Hindlimb muscle (tissue), 1 donor: ENCODE measurements around the gene C1orf198. TPM values are rescaled to one million over a fixed set of nuclear protein-coding genes. Genes with fewer than 3 reads are reported as not detected.
"Not testable (repeated sequence)": the region's sequence is repeated elsewhere in the genome, so short reads cannot be mapped to it uniquely, and the experiment has no call there.

ENCODE experiments used
- DNase-seq: peaks from one replicate; pipeline ENCODE4 v3.0.0-alpha.2; 2013
- polyA plus RNA-seq: library from polyadenylated mRNA; unstranded; fragments of 120-200 nt; gene quantifications from one replicate; pipeline ENCODE4 v1.2.1, GENCODE V29; 2013; ENCODE audit not compliant: insufficient read length

The C1orf198 gene
- polyA plus RNA-seq, 1 donor = 63.2 TPM

DNA sequence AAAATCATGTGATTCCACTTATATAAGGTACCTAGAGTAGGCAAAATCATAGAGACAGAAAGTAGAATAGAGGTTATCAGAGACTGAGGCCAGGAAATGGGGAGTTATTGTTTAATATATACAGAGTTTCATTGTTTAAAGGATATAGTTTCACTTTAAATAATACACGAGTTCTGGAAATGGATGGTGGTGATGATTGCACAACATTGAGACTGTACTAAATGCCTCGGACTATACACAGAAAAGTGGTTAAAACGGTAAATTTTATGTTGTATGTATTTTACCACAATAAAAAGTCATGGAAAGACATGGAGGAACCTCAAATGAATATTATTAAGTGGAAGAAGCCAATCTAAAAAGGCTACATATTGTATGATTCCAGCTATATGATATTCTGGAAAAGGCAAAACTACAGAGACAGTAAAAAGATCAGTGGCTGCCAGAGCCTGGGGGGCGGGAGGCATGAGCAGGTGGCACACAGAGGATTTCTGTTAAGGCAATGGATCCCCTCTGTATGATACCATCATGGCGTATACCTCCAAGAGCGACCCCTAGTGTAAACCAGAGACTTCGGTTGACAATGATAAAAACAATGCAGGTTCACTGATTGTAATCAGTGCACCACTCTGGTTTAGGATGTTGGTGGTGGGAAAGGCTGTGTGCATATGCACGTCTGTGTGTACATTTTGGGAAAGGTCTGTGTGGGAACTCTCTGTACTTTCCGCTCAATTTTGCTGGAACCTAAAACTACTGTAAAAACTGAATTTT lies 7.5 kb downstream of the C1orf198 start:
- DNase-seq = no peak

DNA sequence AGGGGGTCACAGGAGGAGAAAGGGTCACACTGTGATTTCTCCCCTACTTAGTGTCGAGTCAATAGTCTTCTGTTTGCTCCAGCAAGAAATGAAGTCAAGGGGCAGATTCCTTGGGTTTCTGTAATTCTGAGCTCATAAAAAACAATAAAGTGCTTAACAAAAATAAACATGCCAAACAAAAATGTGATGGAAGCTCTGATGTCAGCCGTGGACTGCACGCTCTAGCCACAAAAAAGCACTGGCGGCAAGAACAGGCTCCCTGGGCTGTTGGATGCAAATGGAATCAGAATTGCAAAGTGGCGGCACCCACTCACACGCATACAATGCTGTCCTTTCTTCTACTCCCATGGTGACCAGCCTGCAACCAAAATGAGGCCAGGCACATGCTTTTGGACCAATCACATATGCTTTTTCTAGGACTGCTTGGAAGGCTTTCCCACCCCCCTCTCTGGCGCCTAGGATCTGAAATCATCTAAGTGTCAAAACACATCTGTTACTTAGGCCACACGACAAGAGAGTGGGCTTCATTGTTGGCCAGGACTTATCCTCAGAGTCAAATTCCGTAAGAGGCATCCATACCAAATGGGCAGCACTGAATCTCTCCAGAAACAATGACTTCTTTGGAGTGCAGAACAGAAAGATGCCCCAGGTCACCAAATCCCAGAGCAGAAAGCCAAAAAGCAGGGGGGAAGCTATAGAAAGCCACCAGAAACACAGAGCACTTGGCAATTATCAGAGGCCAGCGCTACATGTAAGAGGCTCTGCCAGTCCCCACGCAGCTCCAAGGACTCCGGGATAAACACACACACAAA lies 9.2 kb downstream of the C1orf198 start:
- no peak for DNase-seq

DNA sequence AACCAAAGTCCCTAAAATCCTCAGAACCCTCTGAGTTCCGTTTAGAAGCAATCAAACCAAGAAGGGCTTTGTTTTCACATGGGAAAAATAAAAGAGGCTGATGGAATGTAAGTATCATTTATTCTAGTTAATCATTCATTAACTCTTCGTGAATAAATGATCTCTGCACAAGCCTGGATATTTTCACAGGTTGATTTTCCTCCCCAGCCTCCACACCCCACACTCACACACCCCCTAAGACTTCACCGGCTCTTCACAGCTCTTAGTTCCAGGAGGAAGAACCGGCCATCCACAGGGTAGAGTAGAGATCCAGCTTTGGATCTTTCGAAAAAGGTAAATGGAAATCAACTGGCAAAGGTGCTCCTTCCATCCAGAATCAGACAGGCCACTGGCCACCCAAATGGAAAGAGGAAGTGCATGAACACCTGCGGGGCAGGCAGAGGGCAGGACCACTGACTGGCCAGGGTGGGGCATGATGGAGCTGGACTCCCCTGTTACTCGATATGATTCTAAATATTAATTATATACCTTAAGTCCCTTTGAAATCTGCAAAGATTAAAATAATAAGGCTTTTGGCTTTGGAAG lies 10.0 kb downstream of the C1orf198 start:
- DNase-seq = no peak

DNA sequence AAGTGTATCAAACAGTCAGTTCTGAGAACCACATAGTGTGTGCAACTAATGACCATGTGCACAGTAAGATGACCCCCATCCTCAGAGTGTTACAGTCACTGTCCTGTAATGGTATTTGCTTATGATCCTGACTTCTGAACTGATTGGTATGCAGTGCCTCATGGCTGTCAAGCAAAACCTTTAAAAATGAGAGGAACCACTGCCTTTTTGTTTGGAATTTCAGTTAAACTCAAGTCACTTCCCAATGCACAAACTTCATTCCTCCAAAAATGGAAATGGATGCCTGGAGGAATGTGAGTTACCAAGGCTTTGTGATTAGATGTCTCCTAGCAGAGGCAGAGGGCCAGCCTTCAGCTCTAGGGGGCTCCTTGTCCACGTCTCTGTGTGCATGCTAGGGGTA lies 10.5 kb downstream of the C1orf198 start:
- no peak for DNase-seq

DNA sequence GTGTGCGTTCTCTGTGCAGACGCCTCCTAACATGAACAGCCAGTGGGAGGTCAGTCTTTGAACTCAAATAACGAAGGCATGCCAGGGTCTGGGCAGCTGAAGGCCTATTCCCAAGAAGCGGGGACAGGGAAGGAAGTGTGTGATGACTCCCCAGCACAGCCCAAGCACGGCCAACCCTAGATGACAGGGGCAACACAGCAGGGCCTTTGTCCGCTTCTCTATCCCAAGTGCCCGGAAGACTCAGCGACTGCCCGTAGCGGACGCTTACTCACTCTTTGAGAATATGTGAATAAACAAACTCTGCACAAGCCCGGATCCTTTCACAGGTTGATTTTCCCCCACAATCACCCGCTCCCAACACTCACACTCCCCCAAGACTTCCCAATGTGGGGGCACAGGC lies 11.2 kb downstream of the C1orf198 start:
- DNase-seq = no peak

DNA sequence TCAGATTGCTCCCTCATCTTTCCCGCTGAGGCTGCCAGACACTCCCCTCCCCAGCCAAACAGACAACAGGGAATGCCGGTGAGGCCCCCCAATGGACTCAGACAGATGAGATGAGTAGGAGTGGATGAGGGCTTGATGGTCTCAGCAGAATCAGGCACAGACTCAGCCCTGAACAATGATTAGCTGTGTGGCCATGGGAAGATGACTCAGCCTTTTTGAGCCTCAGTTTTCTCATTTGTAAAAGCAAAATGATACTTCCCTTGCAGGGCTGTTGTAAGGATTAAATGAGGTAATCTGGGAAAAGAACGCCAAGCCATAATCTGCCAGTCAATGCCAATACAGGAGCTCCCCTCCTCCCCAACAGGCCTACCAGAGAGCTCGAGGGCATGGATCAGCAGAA lies 12.4 kb downstream of the C1orf198 start:
- DNase-seq = no peak

DNA sequence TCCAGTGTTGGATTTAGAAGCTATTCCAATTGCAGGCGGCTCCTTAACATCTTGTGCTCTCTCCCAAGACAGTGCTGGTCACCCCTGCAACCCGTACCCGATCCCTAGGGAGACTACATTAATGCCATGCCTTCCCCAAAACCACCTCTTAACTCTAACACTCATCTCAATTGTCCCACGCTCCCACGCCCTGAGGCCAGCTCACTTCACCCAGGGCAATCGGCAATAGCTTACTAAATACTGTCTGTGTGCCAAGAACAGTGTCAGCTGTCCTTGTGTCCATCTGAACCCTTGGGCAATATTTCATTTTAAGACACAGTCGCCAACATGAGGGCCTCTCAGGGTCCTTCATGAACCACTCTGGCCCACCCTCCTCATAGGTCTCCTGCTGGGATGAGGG lies 13.9 kb downstream of the C1orf198 start:
- DNase-seq = no peak

DNA sequence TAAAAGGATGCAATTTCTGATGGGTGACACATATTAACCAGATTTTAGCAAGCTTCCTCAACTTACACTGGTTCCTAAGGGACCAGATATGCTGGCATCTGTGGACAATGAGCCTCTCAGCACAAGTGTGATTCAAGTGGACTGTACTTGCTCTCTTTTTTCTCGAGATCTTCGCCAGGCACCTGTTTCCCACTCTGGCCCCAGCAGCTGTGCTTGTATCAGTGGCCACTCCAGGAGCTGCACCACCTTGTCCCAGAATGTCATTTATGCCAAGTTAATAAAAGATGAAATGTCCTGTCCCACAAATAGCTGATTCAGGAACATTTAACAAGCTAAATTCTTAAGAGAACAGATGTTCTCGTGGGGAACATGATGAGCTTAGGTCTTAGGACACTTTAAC lies 14.6 kb downstream of the C1orf198 start:
- no peak for DNase-seq

DNA sequence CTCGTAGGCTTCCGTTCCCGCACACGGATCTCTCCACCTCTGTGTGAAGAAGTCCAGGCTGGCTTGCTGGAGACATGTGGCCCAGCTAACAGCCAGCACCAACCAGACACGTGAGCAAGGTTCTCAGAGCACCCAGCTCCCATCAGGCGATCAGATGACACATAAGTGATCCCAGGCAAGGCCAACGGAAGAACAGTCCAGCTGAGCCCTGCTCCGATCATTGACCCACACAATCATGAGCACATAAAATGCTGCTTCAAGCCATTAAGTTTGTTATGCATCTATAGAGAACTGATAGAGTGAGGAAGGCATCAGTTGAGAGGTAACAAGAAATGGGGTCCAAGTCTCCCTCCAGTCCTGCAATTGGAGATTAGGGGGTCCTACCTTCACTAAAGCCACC lies 15.4 kb downstream of the C1orf198 start:
- no peak for DNase-seq

DNA sequence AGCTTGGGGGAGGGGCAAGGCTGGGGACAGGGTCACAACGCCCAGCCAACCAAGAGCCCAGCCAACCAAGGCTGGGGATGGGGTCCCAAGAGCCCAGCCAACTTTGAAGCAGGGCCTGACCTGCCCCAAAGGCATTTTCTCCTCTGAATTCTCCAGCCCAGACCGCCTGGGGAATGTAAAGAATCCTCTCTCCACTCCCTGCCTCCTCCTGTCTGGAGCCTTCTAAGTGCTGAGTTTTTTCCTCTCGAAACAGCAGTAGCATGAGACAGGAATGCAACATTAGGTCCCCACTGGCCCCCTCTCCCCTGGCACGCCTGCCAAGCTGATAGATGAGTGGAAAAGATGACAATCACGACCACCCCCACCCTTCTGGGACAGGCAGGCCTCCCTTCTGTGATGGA lies 17.0 kb downstream of the C1orf198 start:
- DNase-seq = no peak

DNA sequence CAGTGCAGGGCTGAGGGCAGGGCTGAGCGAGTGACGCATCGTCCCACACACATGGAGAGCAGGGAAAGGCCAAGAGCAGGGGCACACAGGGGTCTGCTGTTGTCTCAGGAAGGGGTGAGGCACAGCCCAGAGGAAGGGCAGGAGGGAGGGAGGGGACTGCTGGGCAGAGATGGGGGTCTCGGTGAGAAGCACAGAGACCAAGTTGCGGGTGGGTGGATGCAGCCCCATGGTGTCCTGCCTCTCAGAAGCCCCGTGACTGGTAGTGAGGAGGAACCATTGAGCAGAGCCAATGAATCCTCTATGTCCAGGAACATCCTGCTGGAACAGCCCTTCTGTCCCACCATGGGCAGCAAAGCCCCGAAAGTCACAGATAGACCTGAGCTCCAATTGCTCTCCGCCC lies 17.8 kb downstream of the C1orf198 start:
- DNase-seq = no peak

DNA sequence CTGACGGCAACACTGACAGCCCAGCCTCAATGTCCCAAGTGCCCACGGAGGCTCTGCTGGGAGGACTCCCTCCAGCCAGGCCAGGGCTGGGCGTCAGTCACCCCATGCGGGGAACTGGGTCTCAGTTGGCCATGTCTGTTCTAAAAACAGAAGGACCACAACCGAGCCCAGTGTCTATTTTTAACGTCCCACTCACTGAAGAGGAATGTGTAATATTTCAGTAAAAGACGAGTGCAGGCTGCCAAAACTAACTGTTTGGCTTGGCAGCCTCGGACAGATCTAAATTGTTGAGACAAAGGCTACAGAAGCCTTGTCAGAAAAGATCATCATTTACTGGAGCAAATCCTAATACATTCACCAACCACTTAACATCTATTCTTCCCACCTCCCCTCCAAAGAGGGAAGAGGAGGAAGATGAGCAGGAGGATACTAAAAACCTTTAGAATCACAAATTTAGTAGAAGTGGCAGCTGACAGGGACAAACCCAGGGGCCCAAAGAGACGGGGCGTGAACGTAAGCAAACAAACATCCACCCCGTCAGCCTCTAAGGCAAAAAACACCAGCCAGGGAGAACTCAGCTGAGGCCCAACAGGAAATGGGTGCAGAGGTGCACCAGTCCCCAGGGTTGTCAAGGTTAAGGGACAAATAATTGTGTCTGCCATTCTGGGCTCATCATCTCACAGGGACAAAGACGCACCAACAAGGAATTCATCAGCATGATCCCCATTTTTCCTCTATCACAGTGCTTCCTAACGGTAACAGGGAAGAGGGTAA lies 18.7 kb downstream of the C1orf198 start:
- DNase-seq = peak; percentile 87

DNA sequence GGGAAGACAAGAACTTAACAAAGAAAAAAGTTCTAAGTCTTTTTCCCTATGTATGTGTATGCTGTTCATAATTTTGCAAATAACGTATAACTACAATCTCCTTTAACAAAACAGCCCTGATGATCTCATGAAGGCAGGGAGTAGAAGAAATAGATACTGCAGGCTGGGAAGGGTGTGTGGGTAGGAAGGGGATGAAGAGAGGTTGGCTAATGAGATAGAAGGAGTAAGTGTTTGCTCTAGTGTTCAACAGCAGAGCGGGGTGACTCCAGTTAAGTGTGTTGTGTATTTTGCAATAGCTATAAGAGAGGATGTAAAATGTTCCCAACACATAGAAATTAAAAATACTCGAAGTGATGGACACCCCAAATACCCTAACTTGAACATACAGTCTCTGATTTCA lies 20.1 kb downstream of the C1orf198 start:
- DNase-seq = no peak

DNA sequence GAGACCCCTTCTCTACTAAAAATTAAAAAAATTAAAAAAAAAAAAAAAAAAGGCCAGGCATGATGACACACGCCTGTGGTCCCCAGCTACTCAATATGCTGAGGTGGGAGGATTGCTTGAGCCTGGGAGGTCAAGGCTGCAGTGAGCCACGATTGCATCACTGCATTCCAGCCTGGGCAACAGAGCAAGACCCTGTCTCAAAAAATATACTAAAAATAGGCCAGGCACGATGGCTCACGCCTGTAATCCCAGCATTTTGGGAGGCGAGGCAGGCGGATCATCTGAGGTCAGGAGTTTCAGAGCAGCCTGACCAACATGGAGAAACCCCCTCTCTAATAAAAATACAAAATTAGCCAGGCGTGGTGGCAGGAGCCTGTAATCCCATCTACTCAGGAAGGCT lies 23.1 kb downstream of the C1orf198 start:
- not testable (repeated sequence) for DNase-seq

DNA sequence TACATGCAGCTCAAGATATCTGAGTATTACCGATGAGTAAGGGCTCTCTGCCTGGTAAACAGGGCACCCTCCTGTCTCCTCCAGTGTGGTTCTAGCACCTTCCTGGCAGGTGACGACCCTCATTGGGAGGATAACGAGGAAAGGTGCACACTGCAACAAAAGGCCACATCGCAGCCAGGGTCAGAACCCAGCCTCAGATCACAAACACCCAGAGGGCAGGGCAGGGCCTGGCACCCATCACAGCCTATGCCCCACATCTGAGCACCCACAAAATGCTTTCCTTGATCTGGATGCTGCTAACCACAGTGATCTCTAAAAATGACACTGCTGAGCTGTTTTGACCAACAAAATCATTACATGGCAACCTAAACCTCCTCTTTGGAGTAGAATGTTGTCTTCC lies 23.8 kb downstream of the C1orf198 start:
- DNase-seq = no peak

DNA sequence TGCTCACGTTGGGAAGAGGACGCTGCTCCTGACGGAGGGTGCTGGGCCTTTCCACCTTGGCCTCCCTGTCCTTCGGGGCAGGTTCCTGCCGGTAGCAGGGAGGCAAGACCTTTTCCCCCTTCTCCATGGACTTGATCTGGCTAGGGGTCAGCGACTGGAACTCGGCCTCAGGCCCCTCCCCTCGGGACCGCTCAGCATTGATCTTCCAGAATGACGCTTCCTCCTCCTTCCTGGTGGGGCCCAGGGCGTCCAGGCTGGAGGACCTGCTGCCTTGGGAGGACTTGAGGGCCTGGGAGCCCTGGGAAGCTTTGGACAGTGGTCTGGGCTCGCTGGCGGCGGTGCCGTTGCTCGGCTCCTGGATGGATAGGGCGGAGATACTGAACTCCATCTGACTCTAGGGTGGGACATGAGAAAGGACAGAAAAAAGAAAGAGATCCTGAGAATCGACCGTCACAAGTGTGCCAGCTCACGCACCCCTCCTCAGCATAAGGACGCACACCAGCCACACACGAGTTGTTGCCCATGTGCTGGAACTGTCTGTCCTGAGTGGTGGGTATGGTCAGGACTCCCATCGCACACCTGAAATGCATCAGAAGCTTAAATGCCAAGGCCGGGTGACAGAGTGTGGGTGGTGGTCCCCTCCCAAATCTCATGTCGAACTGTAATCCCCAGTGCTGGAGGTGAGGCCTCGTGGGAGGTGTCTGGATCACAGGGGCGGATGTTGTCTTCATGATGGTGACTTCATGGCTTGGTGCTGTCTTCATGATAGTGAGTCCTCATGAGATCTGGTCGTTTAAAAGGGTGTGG lies 24.6 kb downstream of the C1orf198 start:
- no peak for DNase-seq

DNA sequence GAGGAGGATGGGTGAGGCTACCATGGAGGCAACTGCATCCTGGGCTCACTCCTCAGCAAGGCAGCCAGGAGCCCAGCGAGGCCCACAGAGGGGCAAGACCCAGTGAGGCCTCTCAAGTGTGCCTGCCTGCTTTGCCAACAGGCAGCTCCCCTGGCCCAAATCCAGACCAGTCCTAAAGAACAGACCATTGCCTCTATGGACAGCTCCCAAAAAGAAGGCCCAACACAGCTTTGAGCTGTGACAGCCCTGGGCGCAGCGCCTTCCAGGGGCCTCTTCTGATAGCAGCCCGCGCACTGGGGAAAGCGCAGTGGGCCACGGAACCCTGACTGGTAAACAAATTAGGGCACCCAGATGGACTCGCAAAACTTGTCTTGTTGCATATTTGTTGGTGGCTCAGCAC lies 25.5 kb downstream of the C1orf198 start:
- DNase-seq = no peak

DNA sequence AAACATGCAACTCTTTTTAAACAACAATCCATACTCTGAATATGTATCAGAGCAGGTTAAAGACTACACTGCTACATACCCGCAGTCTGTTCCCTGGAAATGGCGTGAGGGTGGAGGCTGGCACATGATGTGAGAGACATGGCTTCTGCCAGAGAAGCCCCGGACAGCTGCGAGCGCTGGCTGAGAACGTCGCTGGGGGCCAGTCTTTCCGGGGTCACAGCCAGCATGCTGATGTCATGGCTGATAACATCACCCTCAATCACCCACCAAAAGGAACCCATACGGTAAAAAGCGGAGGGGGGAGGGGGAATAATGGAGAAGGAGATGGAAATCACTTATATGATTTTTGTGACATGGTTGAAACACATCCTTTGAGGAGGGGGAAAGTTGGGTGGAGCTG lies 29.1 kb downstream of the C1orf198 start:
- no peak for DNase-seq

DNA sequence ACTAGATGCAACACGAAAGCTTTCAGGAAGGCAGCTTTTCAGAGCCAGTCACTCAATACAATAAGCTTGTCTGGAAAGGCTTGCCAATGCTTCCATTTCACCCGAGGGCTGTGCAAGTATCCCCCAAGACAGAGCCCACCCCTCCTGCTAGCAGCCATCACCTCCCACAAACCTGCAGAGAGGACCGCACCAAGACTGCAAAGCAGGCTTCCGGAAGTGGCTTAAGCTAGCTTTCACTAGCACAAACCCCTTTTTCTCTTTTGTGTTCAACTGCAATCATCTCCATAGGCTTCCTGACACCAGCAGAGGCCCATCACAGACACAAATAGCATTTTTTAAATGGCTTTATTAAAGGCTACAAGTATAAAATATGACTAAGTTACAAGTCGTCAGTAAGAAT lies 31.5 kb downstream of the C1orf198 start:
- DNase-seq = no peak

DNA sequence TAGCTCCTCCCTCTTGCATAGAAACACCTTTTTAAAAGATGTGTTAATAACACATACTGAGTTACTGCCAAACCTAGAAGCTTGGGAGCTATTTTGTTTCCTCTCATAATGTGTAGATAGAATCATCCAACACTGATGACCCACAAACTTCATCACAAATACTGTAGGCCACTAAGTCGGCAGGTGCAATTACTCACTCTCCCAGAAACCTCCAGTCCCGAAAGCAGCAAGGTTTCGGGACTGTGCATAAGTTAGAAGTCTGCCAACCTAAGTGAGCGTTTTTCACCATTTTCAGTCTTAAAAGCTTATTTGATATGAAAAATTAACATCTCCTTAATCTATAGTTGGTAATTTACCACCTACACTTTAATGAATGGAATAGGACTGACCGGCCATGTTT lies 32.0 kb downstream of the C1orf198 start:
- no peak for DNase-seq

DNA sequence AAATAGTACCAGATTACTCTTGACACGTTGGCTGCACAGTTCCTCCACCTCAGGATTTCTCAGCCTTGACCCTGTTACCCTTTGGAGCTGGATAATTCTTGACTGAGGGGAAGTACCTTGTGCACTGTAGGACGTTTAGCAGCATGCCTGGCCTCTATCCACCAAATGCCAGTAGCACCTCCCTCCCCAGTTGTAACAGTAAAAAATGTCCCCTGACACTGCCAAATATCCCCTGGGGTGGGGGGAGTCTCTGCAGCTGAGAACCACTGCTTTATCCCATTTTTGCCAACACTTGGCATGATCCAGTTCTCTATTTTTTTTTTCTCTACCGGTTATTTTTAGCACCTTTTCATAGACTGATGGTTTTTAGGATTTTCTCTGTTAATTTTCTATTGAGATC lies 34.0 kb downstream of the C1orf198 start:
- no peak for DNase-seq

DNA sequence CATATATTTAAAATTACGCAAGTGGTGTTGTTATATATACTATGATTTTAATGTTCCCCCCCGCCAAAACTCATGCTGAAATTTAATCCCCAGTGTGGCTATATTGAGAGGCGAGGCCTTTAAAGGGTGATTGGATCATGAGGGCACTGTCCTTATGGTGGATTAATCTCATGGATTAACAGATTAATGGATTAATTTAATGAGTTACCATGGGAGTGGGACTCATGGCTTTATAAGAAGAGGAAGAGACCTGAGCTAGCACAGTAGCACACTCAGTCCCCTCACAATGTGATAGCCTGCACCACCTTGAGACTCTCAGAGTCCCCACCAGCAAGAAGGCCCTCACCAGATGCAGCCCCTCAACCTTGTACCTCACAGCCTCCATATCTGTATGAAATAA lies 34.8 kb downstream of the C1orf198 start:
- no peak for DNase-seq
